ENCODE data around the gene SKI. TPM values are rescaled to one million over a fixed set of nuclear protein-coding genes. Genes with fewer than 3 reads are reported as not detected.

The SKI gene
- total RNA-seq, 1 donor from 2014 or later = 90.0 TPM

- Histone ChIP-seq H3K4me1 (no peaks in the 10 kb centered on the region), H3K36me3 (peaks cover 35% of the 10 kb centered on the region), H3K4me3 (no peak overlapping the region), H3K27me3 (ENCODE audit: low read depth) (no peaks in the 10 kb centered on the region), H3K9me3 (no peaks in the 10 kb centered on the region), H3K27ac (no peak overlapping the region)
- ATAC-seq (no peak), DNase-seq (no peak)
- intact Hi-C loops (cut with DNase I) = no loop called here
- TF ChIP-seq CTCF (IDR thresholded peaks at IDR 0.05) = no peak
Measured at GRCh38 chr1:2181752-2182151, 46.4 kb upstream of the SKI start.

GRCh38 chr1:2182376-2182775, 45.7 kb upstream of the SKI start:
- TF ChIP-seq CTCF (IDR thresholded peaks at IDR 0.05) = no peak
- no peaks in the 10 kb centered on the region for H3K4me1 ChIP-seq
- H3K27me3 ChIP-seq (ENCODE audit: low read depth) = no peaks in the 10 kb centered on the region
- H3K4me3 ChIP-seq = no peak overlapping the region
- intact Hi-C loops (cut with DNase I) = no loop called here
- no peaks in the 10 kb centered on the region for H3K9me3 ChIP-seq
- DNase-seq = no peak
- H3K36me3 ChIP-seq = peaks cover 38% of the 10 kb centered on the region
- no peak for ATAC-seq
- H3K27ac ChIP-seq = no peak overlapping the region

- H3K36me3 ChIP-seq = peaks cover 28% of the 10 kb centered on the region
- no peaks in the 10 kb centered on the region for H3K27me3 ChIP-seq (ENCODE audit: low read depth)
- H3K4me1 ChIP-seq = peaks cover under 1% of the 10 kb centered on the region
- intact Hi-C loops (cut with DNase I) = no loop called here
- TF ChIP-seq CTCF (IDR thresholded peaks at IDR 0.05) = no peak
- no peak for ATAC-seq
- DNase-seq = no peak
- H3K27ac ChIP-seq = no peak overlapping the region
- no peak overlapping the region for H3K4me3 ChIP-seq
- H3K9me3 ChIP-seq = no peaks in the 10 kb centered on the region
Measured at GRCh38 chr1:2183937-2184334, 44.2 kb upstream of the SKI start.

GRCh38 chr1:2184531-2184930, 43.6 kb upstream of the SKI start:
- no peak overlapping the region for H3K4me3 ChIP-seq
- intact Hi-C loops (cut with DNase I) = no loop called here
- H3K4me1 ChIP-seq = peaks cover 4% of the 10 kb centered on the region
- ATAC-seq (no peak), DNase-seq (no peak)
- H3K9me3 ChIP-seq = no peaks in the 10 kb centered on the region
- H3K27ac ChIP-seq = no peak overlapping the region
- no peak for TF ChIP-seq CTCF (IDR thresholded peaks at IDR 0.05)
- H3K36me3 ChIP-seq = peaks cover 28% of the 10 kb centered on the region
- no peaks in the 10 kb centered on the region for H3K27me3 ChIP-seq (ENCODE audit: low read depth)

- intact Hi-C loops (cut with DNase I) = no loop called here
- Histone ChIP-seq H3K36me3 (peaks cover 28% of the 10 kb centered on the region), H3K4me3 (no peak overlapping the region), H3K4me1 (peaks cover 7% of the 10 kb centered on the region), H3K27ac (no peak overlapping the region), H3K27me3 (ENCODE audit: low read depth) (no peaks in the 10 kb centered on the region), H3K9me3 (no peaks in the 10 kb centered on the region)
- ATAC-seq (no peak), DNase-seq (no peak)
- TF ChIP-seq CTCF (IDR thresholded peaks at IDR 0.05) = no peak
Measured at GRCh38 chr1:2184934-2185333, 43.2 kb upstream of the SKI start.

All from lower lobe of right lung (tissue), 2 donors.